GM19240 (cell line): Measurements from ENCODE around the gene SMIM28.
"Not testable (repeated sequence)": the region's sequence is repeated elsewhere in the genome, so short reads cannot be mapped to it uniquely, and the experiment has no call there.

Source experiments
- DNase-seq: peaks from one replicate; pipeline ENCODE4 v3.0.0; 2011; ENCODE audit warnings: low spot score; ENCODE audit not compliant: insufficient read length

Gene SMIM28

DNA sequence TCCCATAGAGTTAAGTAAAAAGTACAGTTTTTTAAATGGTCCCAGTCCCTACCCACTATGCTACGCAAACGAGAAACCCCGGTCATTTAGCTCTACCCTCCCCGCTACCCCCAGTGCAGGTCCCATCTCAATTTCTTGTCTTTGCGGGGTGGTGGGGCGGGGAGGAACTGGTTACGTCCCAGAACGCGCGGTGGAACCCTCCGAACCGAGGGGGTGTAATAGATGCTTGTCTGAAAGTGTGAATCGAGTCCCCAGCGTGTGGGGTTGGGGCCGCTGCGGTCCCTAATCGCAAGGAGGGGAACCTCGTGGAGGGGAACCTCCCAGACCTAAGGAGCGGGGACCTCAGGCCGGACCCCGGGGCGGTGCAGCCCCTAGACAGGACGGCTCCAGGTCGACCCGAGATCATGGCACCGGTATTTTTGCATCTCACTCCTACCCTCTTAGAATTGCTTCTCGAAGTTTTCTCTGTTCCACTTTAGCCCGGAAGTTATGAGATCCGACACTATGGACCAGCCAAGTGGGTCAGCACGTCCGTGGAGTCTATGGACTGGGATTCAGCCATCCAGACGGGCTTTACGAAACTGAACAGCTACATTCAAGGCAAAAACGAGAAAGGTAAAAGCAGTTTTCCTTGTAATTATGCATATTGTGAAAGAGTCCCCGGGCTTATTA, 27.1 kb downstream of the SMIM28 start:
- no peak for DNase-seq

- no peak for DNase-seq
Observed at GRCh38 chr6:138405816-138406413, 28.2 kb downstream of the SMIM28 start.

DNA sequence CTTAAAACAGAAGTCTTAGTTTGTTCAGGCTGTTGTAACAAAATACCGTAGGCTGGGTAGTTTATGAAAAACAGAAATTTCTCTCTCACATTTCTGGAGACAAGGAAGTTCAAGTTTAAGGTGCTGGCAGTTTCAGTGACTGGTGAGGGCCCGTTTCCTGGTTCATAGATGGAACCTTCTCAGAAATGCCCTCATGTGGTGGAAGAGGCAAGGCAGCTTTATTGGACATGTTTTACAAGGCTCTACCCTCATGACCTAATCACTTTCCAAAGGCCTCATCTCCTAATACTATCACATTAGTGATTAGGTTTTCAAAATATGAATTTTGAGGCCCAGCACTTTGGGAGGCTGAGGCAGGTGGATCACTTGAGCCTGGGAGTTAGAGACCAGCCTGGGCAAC, 28.7 kb downstream of the SMIM28 start:
- no peak for DNase-seq

- DNase-seq: no peak
Observed at GRCh38 chr6:138410048-138410735, 32.5 kb downstream of the SMIM28 start.

DNA sequence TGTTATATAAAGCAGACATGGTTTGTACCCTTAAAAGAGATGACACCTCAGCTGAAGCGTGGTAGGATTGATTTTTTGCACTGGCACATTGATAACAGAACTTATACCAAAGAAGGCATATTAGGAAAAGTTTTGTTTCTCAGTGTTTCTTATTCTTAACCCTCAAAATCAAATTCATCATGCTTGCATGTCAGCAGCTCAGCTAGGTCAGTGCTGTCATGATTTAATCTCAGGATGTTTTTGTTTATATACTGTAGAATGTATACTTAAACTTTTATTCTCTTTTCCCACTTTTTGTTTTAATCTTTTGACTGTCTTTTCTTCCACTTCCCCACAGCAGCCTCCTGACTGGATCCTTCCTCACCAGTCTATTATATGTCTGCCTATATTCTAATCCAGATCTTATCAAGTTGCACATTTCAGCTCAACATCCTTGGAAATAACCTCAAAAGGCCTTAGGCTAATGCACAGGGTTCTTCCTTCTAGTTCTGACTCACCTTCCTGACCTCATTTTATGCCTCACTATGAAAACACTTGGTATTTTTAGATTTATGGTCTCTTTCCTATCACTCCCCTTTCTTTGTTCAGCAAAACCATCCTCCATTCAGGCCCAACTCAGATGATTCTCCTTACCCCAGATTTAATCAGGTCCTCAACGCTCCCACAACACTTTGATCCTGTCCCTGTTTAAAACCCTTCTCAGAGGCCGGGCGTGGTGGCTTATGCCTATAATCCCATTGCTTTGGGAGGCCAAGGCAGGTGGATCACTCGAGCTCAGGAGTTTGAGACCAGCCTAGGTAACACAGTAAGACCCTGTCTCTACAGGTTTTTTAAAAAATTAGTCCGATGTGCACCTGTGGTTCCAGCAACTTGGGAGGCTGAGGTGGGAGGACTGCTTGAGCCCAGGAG, 33.5 kb downstream of the SMIM28 start:
- DNase-seq: no peak

DNA sequence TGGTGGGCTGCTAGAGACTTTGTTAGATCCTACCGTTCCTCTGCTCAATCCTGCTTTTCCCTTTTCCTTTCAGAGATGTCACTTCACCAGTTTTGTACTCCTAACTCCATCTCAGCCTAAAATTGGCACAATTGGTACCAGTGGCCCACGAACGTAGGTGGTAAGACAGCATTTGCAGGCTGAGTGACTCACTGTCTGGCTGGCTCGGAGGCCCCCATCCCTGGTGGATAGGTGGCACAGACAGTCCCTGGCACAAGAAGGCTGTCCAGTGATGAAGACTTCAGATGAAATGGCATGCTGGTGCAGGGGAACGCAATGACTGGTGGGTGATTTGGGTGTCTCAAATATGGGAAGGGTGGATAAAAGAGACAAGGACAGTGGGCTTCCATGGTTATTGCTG, 37.4 kb downstream of the SMIM28 start:
- DNase-seq: no peak

GRCh38 chr6:138416206-138416605, 38.5 kb downstream of the SMIM28 start:
- DNase-seq: no peak

DNA sequence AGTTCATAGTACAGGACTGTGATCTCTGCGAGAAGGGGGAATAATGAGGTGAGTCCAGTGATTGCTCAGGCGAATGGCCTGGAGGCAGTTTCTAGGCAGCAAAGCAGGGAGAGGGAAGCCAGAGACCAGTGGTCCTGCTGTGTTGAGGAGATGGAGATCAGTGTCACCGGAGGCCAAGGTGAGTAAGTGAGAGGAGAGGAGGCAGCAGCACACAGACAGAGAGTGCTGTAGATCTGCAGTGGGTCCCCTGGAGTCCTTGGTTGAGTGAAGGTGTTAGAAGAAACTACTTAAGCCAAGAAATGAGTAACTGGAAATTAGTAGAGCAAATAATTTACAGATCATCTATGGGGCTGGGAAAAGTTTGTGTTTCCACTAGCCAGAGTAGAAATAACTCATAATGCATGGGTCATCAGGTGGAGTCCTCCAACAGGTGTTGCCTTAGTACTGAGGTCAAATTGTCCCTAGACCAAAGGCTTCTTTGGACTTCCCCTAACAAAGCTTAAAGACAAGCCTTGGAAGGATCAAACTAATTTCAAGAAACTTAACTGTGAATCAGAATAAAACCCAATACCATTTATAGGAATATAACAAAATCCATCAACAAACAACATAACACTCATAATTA, 39.9 kb downstream of the SMIM28 start:
- no peak for DNase-seq

- DNase-seq: no peak
Observed at GRCh38 chr6:138418118-138418742, 40.5 kb downstream of the SMIM28 start.

GRCh38 chr6:138419766-138420165, 42.1 kb downstream of the SMIM28 start:
- DNase-seq: no peak

GRCh38 chr6:138420356-138420755, 42.7 kb downstream of the SMIM28 start:
- no peak for DNase-seq

DNA sequence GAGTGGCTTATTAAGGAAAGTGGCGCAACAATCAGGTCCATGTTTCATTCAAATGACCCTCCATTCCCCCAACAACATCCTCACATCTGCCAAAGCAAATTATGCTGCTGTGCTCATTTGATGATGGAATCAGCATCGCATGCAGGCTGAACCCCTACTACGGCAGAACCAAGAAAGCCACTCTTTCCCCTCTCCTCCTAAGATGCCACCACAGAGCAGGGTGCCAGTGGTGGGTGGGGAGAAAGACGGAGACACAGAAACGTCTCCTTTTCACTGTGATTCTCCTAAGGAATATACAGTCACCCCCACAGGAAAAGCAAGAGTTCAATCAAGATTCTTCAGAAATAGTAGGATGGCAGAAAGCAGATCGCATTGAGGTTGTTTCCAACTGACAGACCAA, 43.4 kb downstream of the SMIM28 start:
- no peak for DNase-seq

- DNase-seq: no peak
Observed at GRCh38 chr6:138421608-138422007, 43.9 kb downstream of the SMIM28 start.

DNA sequence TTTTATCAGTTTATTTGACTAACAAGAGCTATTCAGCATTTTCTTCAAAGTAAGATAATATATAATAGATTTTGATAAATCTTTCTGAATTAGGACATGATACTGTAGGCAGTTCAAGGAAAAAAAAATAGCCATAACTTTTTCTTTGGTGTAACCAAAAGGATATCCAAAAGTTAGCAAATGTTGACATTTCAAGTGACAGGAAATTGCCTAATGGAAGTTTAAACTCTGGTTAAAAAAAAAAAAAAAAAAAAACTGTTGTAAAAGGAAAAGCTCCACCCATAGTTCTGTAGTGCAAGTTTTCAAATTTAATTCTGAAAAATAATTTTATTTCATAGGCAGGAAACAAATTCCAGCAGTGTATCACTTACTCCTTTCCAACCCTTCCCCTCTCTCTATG, 45.2 kb downstream of the SMIM28 start:
- DNase-seq: no peak

GRCh38 chr6:138424004-138424904, 46.5 kb downstream of the SMIM28 start:
- no peak for DNase-seq

DNA sequence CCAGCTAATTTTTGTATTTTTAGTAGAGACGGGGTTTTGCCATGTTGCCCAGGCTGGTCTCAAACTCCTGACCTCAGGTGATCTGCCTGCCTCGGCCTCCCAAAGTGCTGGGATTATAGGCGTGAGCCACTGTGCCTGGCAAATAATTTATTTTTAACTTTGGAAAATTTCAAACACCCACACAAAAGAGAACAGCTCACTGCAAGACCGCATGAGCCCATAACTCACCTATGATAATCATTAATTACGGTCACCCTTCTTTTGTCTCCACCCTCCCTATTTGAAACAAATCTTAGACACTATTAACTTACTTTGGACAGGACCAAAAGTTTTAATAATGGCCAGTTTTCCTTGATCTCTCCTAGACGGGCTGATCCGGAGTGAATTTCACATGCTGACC, 47.6 kb downstream of the SMIM28 start:
- DNase-seq: not testable (repeated sequence)

GRCh38 chr6:138426500-138427123, 48.9 kb downstream of the SMIM28 start:
- no peak for DNase-seq

DNA sequence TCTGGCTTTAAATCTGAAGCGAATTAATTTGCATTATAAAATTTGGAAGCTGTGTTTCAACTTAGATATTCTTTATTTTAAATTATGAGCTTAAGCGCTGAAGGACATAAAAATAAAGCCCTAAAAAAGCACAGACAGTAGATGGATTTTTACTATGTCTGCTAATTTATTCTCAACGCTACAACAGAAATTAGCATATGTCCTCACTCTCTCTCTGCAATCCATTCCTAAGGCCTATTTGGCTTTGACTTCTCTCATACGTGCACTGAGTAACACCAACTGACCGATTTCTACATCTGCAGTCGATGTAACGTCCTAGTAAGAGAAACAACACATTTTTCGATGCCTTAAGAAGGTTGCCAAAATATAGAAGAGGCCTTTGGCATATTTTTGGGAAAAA, 50.0 kb downstream of the SMIM28 start:
- DNase-seq: no peak

GRCh38 chr6:138428944-138429598, 51.4 kb downstream of the SMIM28 start:
- no peak for DNase-seq
